Transverse colon (tissue), 3 donors: ENCODE measurements around the gene RECK.

ENCODE experiments used
- EP300 ChIP-seq: sonication (generic); formaldehyde crosslinking; IDR thresholded peaks from one replicate; pipeline ENCODE4 v1.6.1; 2017; ENCODE audit warnings: antibody characterized with exemption, low read depth
- POLR2A ChIP-seq: fragments of 450-650 bp; IDR thresholded peaks from one replicate; pipeline ENCODE4 v1.6.1; 2016; ENCODE audit warnings: antibody characterized with exemption, mild to moderate bottlenecking, moderate library complexity
- TF ChIP-seq, protein P1 (sequence below), 5 experiments: fragments of 200-600 bp in 3 of 5; fragments of 450-650 bp in 2 of 5; sonication (generic) in 3 of 5; IDR thresholded peaks; 1 replicate in 2 of 5; 2 replicates in 3 of 5; pipeline ENCODE4 v1.5.1; 2016 to 2017; ENCODE audit warnings: antibody characterized with exemption in 5 of 5, inconsistent platforms in 3 of 5, mild to moderate bottlenecking in 2 of 5, moderate library complexity in 1 of 5

DNA sequence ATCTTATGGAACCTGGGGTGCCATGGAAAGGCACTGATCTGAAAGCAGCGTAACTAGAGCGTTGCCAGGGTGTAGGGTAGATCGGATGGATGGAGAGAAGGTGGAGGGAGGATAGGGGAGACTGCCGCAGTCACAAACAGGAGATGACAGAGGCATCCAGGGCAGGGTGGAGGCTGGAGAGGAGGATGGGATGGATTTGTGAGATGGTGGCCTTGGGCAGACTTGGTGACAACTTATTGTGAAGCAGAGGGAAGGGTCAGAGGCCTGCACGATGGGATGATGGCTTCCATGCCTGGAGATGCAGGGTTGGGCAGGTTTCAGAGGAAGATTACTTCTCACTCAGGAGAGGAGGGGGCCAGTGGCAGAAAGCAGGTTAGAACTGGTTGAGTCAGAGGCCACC lies 102.2 kb downstream of the RECK start:
- TF ChIP-seq EP300, result no peak
- TF ChIP-seq POLR2A, result no peak
- TF ChIP-seq, protein P1, sequence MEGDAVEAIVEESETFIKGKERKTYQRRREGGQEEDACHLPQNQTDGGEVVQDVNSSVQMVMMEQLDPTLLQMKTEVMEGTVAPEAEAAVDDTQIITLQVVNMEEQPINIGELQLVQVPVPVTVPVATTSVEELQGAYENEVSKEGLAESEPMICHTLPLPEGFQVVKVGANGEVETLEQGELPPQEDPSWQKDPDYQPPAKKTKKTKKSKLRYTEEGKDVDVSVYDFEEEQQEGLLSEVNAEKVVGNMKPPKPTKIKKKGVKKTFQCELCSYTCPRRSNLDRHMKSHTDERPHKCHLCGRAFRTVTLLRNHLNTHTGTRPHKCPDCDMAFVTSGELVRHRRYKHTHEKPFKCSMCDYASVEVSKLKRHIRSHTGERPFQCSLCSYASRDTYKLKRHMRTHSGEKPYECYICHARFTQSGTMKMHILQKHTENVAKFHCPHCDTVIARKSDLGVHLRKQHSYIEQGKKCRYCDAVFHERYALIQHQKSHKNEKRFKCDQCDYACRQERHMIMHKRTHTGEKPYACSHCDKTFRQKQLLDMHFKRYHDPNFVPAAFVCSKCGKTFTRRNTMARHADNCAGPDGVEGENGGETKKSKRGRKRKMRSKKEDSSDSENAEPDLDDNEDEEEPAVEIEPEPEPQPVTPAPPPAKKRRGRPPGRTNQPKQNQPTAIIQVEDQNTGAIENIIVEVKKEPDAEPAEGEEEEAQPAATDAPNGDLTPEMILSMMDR (IDR thresholded peaks at IDR 0.05), result no peak
